Measurements from ENCODE around the gene SCAF8.
"Not testable (repeated sequence)": the region's sequence is repeated elsewhere in the genome, so short reads cannot be mapped to it uniquely, and the experiment has no call there.

The SCAF8 gene

DNA sequence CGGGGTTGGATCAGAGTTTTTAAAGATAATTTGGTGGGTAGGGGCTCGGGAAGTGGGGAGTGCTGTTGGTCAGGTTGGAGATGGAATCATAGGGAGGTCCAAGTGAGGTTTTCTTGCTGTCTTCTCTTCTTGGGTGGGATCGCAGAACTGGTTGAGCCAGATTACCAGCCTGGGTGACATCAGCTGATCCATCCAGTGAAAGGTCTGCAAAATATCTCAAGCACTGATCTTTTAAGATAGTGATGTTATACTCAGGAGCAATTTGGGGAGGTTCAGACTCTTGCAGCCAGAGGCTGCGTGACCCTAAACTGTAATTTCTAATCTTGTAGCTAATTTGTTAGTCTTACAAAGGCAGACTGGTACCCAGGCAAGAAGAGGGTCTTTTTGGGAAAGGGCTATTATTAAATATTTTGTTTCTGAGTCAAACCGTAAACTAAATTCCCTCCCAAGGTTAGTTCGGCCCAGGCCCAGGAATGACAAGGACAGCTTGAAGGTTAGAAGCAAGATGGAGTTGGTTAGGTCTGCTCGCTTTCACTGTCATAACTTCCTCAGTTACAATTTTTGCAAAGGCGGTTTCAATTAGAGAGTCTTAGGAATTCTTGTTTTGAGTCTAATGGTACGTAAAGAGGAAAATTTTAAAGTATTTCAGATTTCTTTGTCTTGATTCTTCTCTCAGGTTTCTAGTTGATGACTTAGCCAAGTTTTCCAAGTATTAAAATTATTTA, 53.1 kb downstream of the SCAF8 start:
- no peak for DNase-seq

DNA sequence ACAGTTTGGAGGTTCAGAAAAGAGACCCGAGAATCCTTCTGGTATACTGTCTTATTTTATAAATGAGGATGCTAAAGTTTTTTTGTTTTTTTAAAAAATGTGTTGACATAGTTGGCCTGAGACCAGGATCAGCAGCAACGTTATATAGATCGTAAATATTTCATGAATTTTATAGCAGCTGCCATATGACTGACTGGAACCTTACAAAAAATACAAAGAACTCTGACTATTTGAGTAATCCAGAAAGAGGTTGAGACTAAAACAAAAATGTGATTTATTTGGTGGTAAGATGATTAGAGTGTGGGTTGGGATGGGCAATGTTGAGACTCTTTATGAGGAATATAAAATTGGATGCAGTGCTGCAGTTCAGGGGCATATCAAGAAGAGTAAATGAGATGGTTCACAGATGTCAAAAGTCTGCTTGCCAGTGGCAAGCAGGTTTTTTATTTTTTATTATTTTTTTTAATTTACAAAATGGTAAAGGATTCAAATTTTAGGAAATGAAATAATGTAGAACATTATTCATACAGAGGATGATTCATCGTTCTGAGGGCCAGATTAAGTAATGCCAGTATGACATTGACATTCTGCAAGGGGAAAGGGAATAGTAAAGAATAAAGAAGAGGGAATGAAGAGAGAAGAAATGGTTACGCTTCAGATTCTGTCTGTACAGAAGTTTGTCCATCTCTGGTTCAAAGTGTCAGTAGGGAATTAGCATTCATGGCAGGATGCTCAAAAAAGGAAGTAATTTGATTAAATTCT, 58.5 kb downstream of the SCAF8 start:
- DNase-seq, result no peak

DNA sequence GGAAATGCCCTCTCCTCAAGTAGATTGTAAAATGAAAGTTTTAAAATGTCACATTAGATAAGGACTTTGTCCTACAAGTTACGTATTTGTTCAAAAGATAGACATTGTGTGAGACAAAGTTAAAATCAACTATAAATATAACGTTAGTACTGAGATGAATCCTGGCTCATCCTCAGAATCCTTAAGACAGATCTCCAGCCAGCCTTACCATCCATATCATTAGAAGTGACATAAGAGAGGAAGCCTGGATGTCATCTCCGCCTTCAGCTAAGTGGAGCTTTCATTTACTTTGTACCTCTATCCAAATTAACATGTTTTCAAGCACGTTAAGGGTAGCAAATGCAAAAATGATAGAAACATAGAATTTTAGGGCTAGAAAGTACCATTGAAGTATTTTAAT, 59.1 kb downstream of the SCAF8 start:
- DNase-seq, result no peak

DNA sequence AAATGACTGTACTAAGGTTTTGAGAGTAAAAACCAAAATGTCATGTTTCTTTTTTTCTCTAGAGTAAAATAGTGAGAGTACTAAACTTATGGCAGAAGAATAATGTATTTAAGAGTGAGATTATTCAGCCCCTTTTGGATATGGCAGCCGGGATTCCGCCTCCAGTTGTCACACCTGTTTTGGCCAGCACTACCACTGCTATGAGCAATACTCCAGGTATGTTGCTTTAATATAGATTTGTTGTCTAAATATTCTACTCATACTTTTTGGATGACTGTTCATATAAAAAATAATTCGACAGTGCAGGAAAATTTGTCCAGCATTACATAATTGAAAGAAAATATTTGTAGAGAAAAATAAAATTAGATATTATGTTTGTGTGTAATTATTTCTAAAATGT, 59.5 kb downstream of the SCAF8 start:
- no peak for DNase-seq

DNA sequence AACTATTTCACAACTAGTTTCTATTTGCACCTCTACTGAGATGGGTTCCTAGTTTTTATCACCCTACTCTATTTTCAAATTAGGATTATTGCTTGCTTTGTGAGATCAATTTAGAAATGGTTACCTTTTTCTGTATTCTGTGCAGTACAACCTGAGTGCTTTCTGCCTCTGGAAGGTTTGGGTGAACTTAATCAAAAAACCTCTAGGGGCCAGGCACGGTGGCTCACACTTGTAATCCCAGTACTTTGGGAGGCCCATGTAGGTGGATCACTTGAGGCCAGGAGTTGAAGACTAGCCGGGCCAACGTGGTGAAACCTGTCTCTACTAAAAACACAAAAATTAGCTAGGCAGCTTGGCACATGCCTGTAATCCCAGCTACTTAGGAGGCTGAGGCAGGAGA, 63.3 kb downstream of the SCAF8 start:
- DNase-seq, result no peak

DNA sequence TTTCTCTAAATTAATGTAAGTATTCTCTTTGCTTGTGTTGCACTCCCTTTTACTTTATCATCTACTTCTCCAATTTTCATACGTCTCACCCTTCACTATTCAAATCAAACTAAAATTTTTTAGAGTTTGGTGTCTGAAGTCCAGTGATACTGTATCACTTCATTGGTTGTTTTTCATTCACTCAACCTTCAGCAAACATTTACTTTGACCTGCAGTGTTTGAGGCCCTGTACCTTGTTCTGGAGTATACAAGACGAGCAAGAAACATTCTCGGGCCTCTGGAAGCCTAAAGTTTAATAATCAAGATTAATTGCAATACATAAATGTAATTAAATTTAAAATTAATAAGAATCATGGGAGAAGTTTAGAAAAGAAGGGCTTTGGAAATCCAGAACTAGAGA, 64.6 kb downstream of the SCAF8 start:
- no peak for DNase-seq

DNA sequence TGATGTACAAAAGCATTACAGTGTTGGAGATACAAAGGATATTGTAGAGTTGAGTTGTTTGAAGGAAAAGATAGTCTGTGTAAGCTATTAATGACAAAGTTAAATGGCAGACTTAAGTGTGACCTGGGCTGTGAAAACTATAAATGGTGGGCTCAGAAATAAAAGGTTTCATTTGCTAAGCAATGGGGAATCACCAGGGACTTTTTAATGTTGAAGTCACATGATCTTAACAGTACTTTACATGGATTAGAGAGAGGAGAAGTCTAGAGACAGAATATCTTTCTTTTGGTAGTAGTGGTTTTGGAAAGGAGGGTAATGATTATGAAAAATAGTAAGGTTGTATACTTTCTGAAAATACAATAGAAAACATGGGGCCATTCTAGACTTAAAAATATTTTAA, 67.1 kb downstream of the SCAF8 start:
- no peak for DNase-seq

DNA sequence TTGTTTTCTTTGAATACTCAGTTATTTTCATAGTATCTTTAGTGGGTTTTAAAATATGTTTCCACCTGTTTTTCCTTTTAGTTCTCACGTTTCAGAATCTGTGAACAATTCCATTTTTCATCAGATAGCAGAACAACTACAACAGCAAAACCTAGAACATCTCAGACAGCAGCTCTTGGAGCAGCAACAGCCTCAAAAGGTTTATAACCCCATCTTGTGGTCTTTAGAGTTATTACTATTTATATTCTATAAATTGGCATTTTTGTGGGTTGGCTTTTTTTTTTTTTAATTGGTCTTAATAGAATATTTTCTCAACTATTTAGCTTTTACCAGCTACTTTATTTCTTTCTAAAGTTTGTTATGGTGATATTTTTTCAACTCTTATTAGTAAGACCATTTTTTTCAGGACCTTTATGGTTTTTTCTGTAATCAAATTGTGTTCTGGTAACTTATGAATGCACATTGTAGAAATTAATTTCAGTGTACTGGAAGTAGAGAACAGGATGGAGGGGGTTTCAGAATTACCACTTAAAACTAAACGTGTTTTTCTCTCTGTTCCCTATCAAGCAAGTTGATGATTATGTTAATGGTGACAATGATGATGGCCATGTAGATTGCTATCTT, 72.2 kb downstream of the SCAF8 start:
- DNase-seq, result no peak

DNA sequence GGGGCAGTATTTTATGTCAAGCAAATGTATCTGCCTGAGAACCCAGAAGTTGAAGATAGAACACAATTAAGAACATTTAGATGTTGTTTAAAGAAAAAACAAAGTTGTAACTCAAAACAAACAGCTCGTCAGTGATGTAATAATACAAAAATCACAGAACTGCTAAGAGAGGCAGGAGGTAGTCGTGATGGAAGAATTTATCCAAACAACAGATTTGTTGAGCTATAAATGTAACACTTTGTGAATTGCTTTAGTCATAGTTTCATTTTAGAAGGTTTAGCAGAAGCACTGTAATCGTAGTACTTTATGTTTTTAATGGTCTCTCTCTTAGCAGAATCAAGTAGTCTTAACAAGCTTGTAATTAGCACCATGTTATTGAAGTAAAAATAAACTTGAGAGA, 73.6 kb downstream of the SCAF8 start:
- no peak for DNase-seq

DNA sequence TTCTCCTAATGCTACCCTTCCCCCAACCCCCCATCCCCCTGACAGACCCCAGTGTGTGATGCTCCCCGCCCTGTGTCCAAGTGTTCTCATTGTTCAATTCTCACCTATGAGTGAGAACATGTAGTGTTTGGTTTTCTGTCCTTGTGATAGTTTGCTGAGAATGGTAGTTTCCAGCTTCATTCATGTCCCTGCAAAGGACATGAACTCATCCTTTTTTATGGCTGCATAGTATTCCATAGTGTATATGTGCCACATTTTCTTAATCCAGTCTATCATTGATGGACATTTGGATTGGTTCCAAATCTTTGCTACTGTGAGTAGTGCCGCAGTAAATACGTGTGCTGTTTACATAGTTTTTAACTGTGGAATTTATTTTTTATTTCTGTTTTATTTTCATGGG, 78.4 kb downstream of the SCAF8 start:
- DNase-seq, result not testable (repeated sequence)

DNA sequence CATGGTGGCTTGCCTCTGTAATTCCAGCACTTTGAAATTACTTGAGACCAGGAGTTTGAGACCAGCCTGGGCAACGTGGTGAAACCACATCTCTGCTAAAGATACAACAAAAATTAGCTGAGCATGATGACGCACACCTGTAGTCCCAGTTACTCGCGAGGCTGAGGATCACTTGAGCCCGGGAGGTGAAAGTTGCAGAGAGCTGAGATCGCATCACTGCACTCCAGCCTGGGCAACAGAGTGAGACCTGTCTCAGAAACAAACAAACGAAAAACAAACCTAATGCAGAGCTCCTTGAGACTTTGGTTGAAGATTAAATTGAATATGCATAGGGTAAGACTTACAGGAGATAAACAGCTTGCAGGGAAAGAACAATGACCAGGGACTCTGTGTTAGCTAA, 80.8 kb downstream of the SCAF8 start:
- no peak for DNase-seq

DNA sequence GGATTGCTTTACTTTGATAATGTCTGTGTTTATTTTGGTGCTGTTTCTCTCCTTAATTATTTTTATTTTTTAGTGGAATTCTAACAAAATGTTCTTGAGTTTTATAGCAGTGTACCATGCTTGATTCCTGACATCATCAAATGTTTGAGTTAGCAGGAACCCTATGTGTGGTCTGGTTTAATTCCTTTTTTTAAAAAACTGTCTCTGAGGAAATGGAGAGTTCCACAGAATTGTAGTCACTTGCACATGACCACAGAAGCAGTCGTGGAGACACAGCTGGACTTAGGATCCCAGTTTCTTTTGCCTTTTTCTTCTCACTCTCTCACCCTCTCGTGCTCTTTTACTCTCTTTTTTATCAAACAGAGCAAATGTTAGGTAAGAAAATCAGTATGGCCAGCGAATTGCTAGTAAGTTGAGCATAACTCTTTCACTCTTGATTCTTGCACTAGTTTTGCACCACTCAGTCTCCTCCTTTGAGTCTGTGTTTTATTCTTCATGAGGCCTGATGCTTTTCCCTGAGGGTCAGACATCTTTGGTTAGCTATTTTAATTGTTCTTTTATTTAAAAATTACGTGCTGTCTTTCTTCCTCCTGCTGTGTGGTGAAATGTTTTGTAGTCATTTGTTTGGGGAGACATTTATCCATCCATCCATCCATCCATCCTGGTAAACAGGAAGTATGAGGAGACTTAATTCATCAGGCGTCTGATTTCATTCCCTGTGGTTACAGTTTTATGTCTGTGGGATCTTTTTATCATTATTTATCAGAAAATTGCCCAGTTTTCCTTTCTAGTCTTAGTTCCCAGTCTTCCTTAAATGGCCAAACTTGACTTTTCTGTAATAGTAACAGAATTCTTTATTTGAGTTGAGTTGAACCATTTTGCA, 83.0 kb downstream of the SCAF8 start:
- no peak for DNase-seq

DNA sequence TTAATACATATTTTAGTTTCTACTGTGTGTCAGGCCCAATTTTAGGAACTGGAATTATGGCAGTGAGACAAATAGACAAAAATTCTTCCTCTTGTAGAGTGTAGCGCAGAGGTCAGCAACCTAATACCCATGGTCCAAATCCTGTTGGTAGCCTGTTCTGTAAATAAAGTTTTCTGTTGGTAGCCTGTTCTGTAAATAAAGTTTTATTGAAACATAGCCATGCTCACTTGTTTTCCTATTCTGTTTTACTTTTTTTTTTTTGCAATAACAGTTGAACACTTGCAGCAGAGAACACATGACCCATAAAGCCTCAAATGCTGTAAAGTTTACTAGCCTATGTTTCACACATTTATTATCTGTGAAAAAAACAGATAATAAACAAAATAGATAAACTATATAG, 87.9 kb downstream of the SCAF8 start:
- DNase-seq, result no peak

DNA sequence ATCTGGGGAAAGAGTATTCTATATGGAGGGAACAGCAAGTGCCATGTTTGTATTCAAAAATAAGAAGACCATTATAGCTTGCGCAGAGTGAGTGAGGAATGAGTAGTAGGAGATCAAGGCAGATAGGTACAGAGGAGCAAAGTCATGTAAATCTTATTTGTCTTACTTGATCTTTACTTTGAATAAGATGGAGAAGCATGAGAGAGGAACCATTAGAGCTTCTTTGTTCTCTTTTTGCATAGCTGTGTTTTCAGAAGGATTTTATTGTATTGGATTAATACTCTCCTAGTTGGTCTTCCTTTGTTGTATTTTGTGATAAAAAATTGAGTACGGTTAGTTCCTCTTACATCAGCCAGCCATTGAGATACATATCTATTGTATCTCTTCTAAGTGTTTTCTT, 88.4 kb downstream of the SCAF8 start:
- DNase-seq, result no peak

DNA sequence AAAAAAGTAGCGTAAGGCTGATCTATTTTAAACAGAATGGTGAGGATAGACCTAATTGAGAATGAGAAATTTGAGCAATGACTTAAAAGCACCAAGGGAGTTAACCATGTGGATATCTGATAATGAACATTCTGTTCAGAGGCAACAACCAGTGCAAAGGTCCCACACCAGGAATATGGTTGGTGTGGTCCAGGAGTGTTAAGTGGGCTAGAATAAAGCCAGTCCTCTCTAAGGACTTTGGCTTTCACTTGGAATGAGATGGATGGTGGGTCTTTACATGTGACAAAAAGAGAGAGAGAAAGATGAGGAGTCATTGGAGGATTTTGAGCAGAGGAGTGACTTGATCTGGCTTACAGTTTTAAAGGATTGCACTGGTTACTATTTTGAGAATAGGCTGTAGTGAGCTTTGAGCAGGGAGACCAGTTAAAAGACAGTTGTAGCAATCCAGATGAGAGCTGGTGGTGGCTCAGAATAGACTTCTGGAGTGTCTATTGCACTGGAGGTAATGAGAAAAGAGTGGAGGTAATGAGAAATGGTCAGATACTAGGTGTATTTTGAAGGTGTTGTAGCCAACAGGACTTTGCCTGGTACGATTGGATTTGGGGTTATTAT, 89.8 kb downstream of the SCAF8 start:
- no peak for DNase-seq

DNA sequence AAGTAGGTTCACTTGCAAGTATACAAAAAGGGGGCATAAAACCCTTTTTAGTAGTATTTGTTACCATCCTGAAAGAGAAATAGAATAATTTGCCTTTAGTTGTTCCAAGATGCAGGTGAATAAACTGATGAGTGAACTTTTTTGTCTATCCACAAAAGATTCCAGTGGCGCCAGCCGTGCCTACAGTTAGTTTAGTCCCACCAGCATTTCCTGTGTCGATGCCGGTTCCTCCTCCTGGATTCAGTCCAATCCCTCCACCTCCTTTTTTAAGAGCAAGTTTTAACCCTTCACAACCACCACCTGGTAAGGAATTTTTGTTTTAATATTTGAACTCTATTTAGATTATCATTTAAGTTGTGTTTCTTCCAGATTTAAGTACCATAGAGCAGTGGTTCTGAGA, 90.9 kb downstream of the SCAF8 start:
- DNase-seq, result no peak

DNA sequence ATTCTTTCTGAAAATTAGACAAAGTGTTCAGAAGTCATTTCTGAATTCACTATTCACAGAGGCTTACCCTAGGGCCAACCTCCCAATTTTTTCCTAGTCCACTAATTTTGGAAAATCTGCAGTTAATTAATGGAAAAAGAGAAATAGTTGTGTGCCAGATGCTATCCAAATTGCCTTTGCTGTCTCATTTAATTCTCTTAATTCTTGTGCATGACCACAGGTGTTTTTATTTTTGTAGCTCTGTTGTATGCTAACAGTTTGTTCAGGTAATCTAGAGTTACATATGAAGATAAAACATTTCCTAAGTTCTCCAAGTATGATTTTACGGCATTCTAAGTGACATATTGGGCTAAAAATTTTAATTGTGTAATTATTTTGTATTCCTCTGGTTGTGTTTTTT, 96.8 kb downstream of the SCAF8 start:
- DNase-seq, result no peak

DNA sequence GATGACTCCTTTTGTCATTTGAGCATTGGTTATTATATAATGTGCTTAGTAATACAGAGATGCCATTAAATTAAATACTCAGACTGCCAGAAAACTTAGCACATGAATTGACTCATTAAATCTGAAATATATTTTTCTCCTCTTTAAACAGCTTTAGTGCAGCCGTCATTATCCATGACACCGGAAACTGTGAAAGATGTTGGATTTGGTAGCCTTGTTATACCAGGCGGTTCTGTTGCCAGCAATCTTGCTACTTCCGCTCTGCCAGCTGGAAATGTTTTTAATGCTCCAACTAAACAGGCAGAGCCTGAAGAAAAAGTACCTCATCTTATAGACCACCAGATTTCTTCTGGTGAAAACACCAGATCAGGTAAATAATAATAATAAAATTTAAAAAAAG, 97.6 kb downstream of the SCAF8 start:
- no peak for DNase-seq

DNA sequence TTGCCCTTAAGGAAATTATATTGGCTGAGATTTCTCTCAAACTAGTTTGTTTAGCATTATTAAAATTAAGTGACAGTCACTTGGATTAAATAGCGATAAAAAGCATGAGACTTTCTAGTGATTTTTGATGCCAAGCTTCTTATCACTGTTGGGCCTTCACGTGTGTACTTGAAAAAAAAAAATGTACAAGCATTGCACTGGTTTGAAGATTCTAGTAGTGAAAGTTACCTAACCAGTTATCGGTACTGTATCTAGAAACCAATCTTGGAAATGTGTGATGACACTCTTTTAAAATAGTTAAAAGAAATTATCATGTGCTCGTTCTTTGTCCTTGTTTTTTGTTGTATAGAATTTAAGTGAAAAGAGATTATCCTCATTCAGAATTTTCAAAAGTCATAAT, 102.1 kb downstream of the SCAF8 start:
- no peak for DNase-seq

DNA sequence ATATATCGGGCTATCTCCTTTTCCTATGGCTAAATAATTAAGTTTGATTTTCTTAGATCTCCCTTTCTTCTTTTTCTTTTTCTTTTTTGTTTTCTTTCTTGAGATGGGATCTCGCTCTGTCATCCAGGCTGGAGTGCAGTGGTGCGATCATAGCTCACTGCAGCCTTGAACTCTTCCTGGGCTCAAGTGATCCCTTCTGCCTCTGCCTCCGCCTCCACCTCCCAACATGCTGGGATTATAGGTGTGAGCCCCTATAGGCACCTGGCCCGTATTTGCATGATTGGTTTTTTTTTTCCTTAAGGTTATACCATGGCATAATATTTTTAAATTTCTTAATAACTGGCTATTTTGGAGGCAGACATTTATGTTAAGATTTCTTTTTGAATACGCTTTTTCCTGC, 106.3 kb downstream of the SCAF8 start:
- no peak for DNase-seq

DNA sequence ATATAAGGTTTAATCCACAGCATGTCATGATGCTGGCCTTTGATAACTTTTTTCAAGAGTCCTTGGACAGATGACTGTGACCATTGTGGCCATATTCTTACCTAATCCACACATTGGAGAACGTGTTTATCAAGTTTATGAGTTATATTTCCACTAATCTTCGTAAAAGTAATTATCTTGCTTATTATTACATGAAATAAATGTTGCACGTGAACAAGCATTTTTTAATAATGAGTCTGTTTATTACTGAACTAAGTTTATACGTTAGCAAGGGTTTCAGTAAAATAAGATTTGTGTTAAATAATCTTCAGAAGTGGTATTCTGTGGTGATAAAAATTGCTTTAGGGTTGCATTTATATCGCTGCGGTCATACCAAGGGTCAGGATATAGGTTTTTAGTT, 107.1 kb downstream of the SCAF8 start:
- DNase-seq, result no peak

DNA sequence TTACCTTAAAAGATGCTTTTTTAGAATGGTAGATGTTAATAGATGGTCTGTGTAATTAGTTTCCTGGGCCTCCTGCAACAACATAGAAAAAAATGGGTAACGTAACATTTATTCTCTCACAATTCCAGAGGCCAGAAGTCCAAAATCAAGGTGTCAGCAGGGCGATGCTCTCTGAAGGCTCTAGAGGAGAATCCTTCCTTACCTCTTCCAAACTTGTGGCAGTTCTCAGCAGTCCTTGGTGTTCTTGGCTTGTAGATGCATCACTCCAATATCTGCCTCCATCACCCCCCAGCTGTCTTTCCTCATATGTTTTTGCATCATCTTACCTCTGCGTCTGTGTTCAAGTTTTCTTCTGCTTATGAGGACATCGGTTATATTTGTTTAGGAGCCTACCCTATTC, 107.9 kb downstream of the SCAF8 start:
- no peak for DNase-seq

DNA sequence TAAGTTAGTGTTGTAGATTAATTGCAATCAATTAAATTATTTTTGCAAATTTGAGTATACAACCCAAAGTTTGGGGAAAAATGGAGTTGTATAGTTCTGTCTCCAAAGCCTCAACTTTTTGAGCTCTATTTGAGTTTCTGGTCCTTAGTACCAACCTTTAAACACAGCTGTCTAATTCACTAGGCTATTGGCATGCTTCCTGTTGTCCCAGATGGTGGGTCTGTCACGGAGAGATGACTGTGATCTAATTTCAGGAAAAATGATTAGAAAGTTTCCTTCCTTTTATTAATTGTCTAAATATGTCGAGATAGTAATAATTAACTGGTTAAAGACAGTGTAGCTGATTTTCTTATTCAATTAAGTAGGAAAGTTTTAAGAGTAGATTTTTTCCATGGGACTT, 109.6 kb downstream of the SCAF8 start:
- DNase-seq, result no peak
